Caco-2 (cell line): ENCODE data around the gene CDH13. TPM values are rescaled to one million over a fixed set of nuclear protein-coding genes. Genes with fewer than 3 reads are reported as not detected.

Experiments used
- BruUV-seq: library from RNA; stranded (reverse); fragments of 400-500 nt; replicated peaks from 2 replicates; lab custom pipeline; 2021; lab: Mats Ljungman, UMichigan
- CTCF ChIA-PET: fragments of 300-600 bp; sonication (Branson Sonifier 250); formaldehyde crosslinking; loops from one replicate; lab custom pipeline; 2022; ENCODE audit warnings: antibody characterized with exemption; lab: Charles Lee
- POLR2A ChIA-PET: fragments of 300-600 bp; sonication (Branson Sonifier 250); formaldehyde crosslinking; loops from one replicate; lab custom pipeline; 2022; ENCODE audit warnings: antibody characterized with exemption; lab: Charles Lee
- DNase-seq, 2 experiments: peaks; one replicate each; pipeline versions ENCODE4 v3.0.0 to v3.0.0-alpha.2; 2020 to 2022
- H3K27me3 ChIP-seq: replicated peaks from 2 replicates; pipeline ENCODE4 v1.6.0; 2011; ENCODE audit warnings: low read length; ENCODE audit not compliant: control insufficient read depth, insufficient read depth
- H3K36me3 ChIP-seq: 2 replicates; pipeline ENCODE4 v1.5.1; 2011; ENCODE audit warnings: low read length; ENCODE audit not compliant: control insufficient read depth, insufficient read depth
- H3K4me1 ChIP-seq: fragments of 250-450 bp; sonication (Bioruptor Pico); 2 replicates; pipeline ENCODE4 v1.5.1; 2020; ENCODE audit warnings: mild to moderate bottlenecking
- H3K4me3 ChIP-seq: 2 replicates; pipeline ENCODE4 v1.5.1; 2011; ENCODE audit warnings: low read depth, mild to moderate bottlenecking, control low read depth, low read length
- H3K9me3 ChIP-seq: fragments of 250-450 bp; sonication (Bioruptor Pico); 2 replicates; pipeline ENCODE4 v1.5.1; 2020; ENCODE audit warnings: mild to moderate bottlenecking, moderate library complexity
- H3K27ac Mint-ChIP-seq: one replicate; pipeline ENCODE4 v1.8.0; 2022; ENCODE audit warnings: mixed read lengths; ENCODE audit not compliant: unreplicated experiment
- H3K27me3 Mint-ChIP-seq: one replicate; pipeline ENCODE4 v1.8.0; 2022; ENCODE audit warnings: mixed read lengths; ENCODE audit not compliant: insufficient read depth, unreplicated experiment
- H3K36me3 Mint-ChIP-seq: one replicate; pipeline ENCODE4 v1.8.0; 2022; ENCODE audit warnings: mild to moderate bottlenecking, mixed read lengths; ENCODE audit not compliant: insufficient read depth, unreplicated experiment
- H3K4me1 Mint-ChIP-seq: one replicate; pipeline ENCODE4 v1.8.0; 2022; ENCODE audit warnings: low read depth, mixed read lengths; ENCODE audit not compliant: unreplicated experiment
- H3K4me3 Mint-ChIP-seq: one replicate; pipeline ENCODE4 v1.8.0; 2022; ENCODE audit warnings: mild to moderate bottlenecking, moderate library complexity, mixed read lengths; ENCODE audit not compliant: unreplicated experiment
- H3K9me3 Mint-ChIP-seq: one replicate; pipeline ENCODE4 v1.8.0; 2022; ENCODE audit warnings: mixed read lengths; ENCODE audit not compliant: unreplicated experiment
- intact Hi-C: fragments of 100-400 bp; cut with micrococcal nuclease; formaldehyde crosslinking; loops from one replicate; pipeline ENCODE4 v1.10.0; 2022; ENCODE audit not compliant: unreplicated experiment
- total RNA-seq: library from RNA; stranded (reverse); gene quantifications from 2 replicates; pipeline ENCODE4 v1.2.3, GENCODE V29; 2022
- TF ChIP-seq, protein P1 (sequence below), 2 experiments: fragments of 200-600 bp in 1 of 2; IDR thresholded peaks; 1 replicate in 1 of 2; 2 replicates in 1 of 2; pipeline versions ENCODE4 v1.5.1 to v1.8.0; 2011 to 2022; ENCODE audit warnings: antibody characterized with exemption in 1 of 2, control low read depth in 1 of 2, inconsistent platforms in 1 of 2, low read depth in 1 of 2, low read length in 1 of 2, mild to moderate bottlenecking in 1 of 2, moderate library complexity in 1 of 2; ENCODE audit not compliant: insufficient read depth in 1 of 2, severe bottlenecking in 1 of 2, unreplicated experiment in 1 of 2

The CDH13 gene
- total RNA-seq, 1 experiment from 2014 or later, result 2.2 TPM

DNA sequence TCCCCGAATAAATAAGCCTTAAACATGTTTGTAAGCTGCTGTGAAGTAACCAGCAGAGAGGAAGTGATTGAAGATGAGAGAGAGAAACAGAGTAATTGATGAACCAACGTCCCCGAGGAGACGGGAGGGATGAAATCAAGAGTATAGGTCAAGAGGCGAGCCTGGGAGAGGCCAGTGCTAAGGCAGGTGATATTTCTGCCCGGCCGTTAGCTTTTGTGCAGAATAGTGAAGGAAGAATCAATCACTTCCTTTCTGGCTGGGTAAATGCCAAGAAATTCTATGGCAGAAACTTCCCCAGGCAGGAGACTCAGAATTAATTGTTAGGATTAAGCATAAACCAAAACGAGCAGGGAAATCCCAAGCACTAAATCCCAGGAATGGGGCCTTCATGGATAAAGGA lies 273.8 kb downstream of the CDH13 start:
- H3K4me1 Mint-ChIP-seq, result no peaks in the 10 kb centered on the region
- Histone ChIP-seq H3K9me3 (no peaks in the 10 kb centered on the region), H3K36me3 (no peaks in the 10 kb centered on the region), H3K27me3 (no peaks in the 10 kb centered on the region; the same call in 1 of the 2 replicates), H3K4me3 (no peak overlapping the region), H3K4me1 (no peaks in the 10 kb centered on the region)
- no TSS peak for BruUV-seq
- intact Hi-C loops, result no loop called here
- H3K9me3 Mint-ChIP-seq, result peaks cover 8% of the 10 kb centered on the region
- ChIA-PET CTCF (no interaction called here), POLR2A (no interaction called here)
- H3K36me3 Mint-ChIP-seq, result no peaks in the 10 kb centered on the region
- peaks cover 11% of the 10 kb centered on the region for H3K27me3 Mint-ChIP-seq
- TF ChIP-seq, protein P1, sequence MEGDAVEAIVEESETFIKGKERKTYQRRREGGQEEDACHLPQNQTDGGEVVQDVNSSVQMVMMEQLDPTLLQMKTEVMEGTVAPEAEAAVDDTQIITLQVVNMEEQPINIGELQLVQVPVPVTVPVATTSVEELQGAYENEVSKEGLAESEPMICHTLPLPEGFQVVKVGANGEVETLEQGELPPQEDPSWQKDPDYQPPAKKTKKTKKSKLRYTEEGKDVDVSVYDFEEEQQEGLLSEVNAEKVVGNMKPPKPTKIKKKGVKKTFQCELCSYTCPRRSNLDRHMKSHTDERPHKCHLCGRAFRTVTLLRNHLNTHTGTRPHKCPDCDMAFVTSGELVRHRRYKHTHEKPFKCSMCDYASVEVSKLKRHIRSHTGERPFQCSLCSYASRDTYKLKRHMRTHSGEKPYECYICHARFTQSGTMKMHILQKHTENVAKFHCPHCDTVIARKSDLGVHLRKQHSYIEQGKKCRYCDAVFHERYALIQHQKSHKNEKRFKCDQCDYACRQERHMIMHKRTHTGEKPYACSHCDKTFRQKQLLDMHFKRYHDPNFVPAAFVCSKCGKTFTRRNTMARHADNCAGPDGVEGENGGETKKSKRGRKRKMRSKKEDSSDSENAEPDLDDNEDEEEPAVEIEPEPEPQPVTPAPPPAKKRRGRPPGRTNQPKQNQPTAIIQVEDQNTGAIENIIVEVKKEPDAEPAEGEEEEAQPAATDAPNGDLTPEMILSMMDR (IDR thresholded peaks at IDR 0.05; ENCODE audit: insufficient read depth in 1 of 2, low read depth in 1 of 2, low read length in 1 of 2, severe bottlenecking in 1 of 2, unreplicated experiment in 1 of 2), result no peak
- no peak for DNase-seq
- H3K27ac Mint-ChIP-seq, result no peak overlapping the region
- H3K4me3 Mint-ChIP-seq, result no peak overlapping the region

DNA sequence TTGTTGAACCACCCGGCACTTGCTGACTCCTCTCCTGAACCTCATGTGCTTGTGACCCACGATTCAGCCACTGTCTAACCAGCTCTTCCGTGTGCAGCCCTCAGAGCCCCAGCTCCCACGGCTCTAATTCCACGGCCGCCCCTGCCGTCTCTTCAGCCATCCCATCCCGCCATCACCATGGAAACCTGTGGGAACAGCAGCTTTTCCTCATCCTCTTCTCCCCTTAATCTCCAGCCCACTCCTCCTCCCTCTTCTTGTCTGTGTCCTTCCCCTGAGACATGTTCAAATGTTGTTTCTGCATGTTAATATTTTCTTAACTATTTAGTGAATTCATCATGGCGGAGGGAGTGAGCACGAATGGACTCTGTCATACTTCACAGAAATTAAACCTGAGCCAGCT lies 285.2 kb downstream of the CDH13 start:
- H3K9me3 Mint-ChIP-seq, result no peaks in the 10 kb centered on the region

DNA sequence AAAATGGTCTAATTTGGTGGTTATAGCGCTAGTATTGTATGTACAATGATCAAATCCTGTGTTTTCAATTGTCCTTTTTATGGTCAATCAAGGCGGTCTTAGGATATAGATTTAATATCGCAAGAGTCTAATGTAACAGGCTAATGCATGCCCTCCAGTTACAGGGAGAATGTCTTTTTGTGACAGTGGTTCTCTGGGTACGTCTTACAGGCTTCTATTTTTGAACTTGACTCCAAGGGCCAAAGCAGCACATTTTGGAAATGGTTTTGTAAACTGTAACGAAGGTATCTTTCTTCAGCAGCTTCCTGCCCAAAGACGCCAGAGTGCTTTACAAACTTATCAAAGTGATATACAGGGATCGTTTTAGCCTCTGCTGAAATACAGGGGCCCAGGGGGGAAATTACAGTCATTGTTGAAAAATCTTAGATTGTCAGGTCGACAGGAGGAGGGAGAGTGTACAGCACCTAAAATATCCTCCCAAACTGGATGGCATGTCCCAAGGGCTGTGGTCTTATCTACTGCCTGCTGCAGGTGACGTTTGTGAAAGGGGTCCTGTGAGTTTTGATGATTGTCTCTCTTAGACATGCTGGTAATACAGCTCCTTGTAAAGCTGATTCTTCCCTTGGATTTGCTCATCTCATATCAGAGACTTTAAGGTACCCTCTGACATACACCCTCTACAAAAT lies 288.5 kb downstream of the CDH13 start:
- H3K27me3 Mint-ChIP-seq, result peaks cover 12% of the 10 kb centered on the region
- H3K27ac Mint-ChIP-seq, result no peak overlapping the region
- H3K9me3 ChIP-seq, result no peaks in the 10 kb centered on the region
- no peaks in the 10 kb centered on the region for H3K36me3 ChIP-seq
- H3K4me1 ChIP-seq, result no peaks in the 10 kb centered on the region
- H3K4me1 Mint-ChIP-seq, result no peaks in the 10 kb centered on the region
- intact Hi-C loops, result no loop called here
- no TSS peak for BruUV-seq
- ChIA-PET POLR2A (no interaction called here), CTCF (interaction anchor here (0.6 kb wide), 1 partner anchor 1175 kb away, joined by 3 read pairs; no protein-coding TSS in a partner anchor)
- no peak overlapping the region for H3K4me3 Mint-ChIP-seq
- no peaks in the 10 kb centered on the region for H3K27me3 ChIP-seq
- H3K36me3 Mint-ChIP-seq, result no peaks in the 10 kb centered on the region
- TF ChIP-seq, protein P1 (IDR thresholded peaks at IDR 0.05; ENCODE audit: insufficient read depth in 1 of 2, low read depth in 1 of 2, low read length in 1 of 2, severe bottlenecking in 1 of 2, unreplicated experiment in 1 of 2), result no peak
- no peak overlapping the region for H3K4me3 ChIP-seq
- no peak for DNase-seq
- no peaks in the 10 kb centered on the region for H3K9me3 Mint-ChIP-seq

More for the DNA sequence above, 285.2 kb downstream of the CDH13 start:
- ChIA-PET POLR2A (no interaction called here), CTCF (no interaction called here)
- Histone ChIP-seq H3K4me1 (no peaks in the 10 kb centered on the region), H3K9me3 (no peaks in the 10 kb centered on the region), H3K27me3 (no peaks in the 10 kb centered on the region), H3K36me3 (no peaks in the 10 kb centered on the region), H3K4me3 (no peak overlapping the region)
- Mint-ChIP-seq H3K27ac (no peak overlapping the region), H3K27me3 (peaks cover 7% of the 10 kb centered on the region), H3K4me1 (no peaks in the 10 kb centered on the region), H3K4me3 (no peak overlapping the region), H3K36me3 (no peaks in the 10 kb centered on the region)
- no peak for DNase-seq
- intact Hi-C loops, result no loop called here
- TF ChIP-seq, protein P1 (IDR thresholded peaks at IDR 0.05; ENCODE audit: insufficient read depth in 1 of 2, low read depth in 1 of 2, low read length in 1 of 2, severe bottlenecking in 1 of 2, unreplicated experiment in 1 of 2), result no peak
- no TSS peak for BruUV-seq
